Thyroid gland (tissue), 4 donors: ENCODE measurements around the gene SNRPA1.

Experiments
- POLR2A ChIP-seq, 2 donors: fragments of 450-650 bp; IDR thresholded peaks; one replicate each; pipeline ENCODE4 v1.6.1; 2017; ENCODE audit warnings: antibody characterized with exemption in 2 of 2, mild to moderate bottlenecking in 2 of 2, moderate library complexity in 1 of 2
- TF ChIP-seq, protein P1 (sequence below), 6 experiments: fragments of 200-600 bp in 3 of 6; fragments of 450-650 bp in 3 of 6; sonication (generic) in 3 of 6; IDR thresholded peaks; one replicate each; pipeline ENCODE4 v1.5.1; 2016 to 2019; ENCODE audit warnings: antibody characterized with exemption in 6 of 6, mild to moderate bottlenecking in 2 of 6, inconsistent platforms in 1 of 6, moderate library complexity in 1 of 6

DNA sequence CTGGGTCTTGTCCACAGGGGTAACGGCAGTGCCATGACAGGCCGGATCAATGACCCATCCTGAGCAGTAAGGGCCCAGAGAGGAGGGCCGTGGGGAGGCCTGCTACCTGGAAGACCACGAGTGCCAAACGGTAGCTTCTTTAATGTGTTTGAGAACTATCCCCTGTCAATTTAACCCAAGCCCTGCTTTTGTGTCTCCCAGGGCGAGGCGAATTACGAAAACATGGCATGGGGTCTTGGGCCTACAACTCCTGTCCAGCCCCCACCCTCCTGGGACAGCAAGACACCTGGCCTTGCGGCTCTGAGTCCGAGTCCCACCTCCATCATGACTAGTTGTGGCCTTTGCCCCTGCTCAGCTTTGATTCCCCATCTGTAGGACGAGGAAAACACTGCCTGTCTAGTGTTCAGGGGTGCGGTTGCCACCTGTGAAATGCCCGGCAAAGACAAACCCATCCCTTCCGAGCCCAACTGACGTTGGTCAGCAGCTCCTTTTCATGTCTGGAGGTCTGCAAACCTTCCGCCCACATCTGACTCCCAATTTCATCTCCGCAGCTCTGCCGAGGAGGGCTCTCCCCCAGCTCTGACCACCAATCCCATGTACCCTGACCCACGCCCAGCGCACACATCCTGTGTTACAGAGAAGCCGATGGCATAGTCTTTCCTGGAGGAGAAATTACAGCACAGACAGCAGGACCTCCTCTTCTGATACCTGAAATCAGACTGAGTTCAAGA, 28.9 kb upstream of the SNRPA1 start:
- TF ChIP-seq, protein P1, sequence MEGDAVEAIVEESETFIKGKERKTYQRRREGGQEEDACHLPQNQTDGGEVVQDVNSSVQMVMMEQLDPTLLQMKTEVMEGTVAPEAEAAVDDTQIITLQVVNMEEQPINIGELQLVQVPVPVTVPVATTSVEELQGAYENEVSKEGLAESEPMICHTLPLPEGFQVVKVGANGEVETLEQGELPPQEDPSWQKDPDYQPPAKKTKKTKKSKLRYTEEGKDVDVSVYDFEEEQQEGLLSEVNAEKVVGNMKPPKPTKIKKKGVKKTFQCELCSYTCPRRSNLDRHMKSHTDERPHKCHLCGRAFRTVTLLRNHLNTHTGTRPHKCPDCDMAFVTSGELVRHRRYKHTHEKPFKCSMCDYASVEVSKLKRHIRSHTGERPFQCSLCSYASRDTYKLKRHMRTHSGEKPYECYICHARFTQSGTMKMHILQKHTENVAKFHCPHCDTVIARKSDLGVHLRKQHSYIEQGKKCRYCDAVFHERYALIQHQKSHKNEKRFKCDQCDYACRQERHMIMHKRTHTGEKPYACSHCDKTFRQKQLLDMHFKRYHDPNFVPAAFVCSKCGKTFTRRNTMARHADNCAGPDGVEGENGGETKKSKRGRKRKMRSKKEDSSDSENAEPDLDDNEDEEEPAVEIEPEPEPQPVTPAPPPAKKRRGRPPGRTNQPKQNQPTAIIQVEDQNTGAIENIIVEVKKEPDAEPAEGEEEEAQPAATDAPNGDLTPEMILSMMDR (IDR thresholded peaks at IDR 0.05) = no peak
- TF ChIP-seq POLR2A (IDR thresholded peaks at IDR 0.05) = no peak
